Loucy (cell line): Measurements from ENCODE around the gene KLK6.
A peak's percentile ranks its signal among the peaks of the same experiment; 100 is the strongest.

Source experiments
- H2AFZ ChIP-seq: fragments of 200-600 bp; sonication (generic); 2 replicates; pipeline ENCODE4 v1.6.0; 2016; ENCODE audit warnings: antibody characterized with exemption, mild to moderate bottlenecking, low read length, moderate library complexity
- H3F3A ChIP-seq: fragments of 200-600 bp; 2 replicates; pipeline ENCODE4 v1.6.0; 2016; ENCODE audit warnings: antibody characterized with exemption, low read depth, mild to moderate bottlenecking
- H3K27me3 ChIP-seq: fragments of 200-600 bp; sonication (generic); 2 replicates; pipeline ENCODE4 v1.6.1; 2014; ENCODE audit warnings: low read length, mild to moderate bottlenecking; ENCODE audit not compliant: insufficient read depth, poor library complexity, severe bottlenecking
- H3K36me3 ChIP-seq: fragments of 200-600 bp; sonication (generic); 2 replicates; pipeline ENCODE4 v1.6.1; 2016; ENCODE audit warnings: low read length; ENCODE audit not compliant: insufficient read depth
- H3K4me1 ChIP-seq: fragments of 200-600 bp; sonication (generic); 2 replicates; pipeline ENCODE4 v1.5.1; 2014; ENCODE audit warnings: low read length, mild to moderate bottlenecking; ENCODE audit not compliant: insufficient read depth, poor library complexity, severe bottlenecking
- H3K4me2 ChIP-seq: fragments of 200-600 bp; sonication (generic); 2 replicates; pipeline ENCODE4 v1.6.0; 2014; ENCODE audit warnings: antibody characterized with exemption, low read length, low read depth, mild to moderate bottlenecking; ENCODE audit not compliant: poor library complexity, severe bottlenecking
- H3K4me3 ChIP-seq: fragments of 200-600 bp; sonication (generic); 2 replicates; pipeline ENCODE4 v1.5.1; 2014; ENCODE audit warnings: low read length, mild to moderate bottlenecking, mixed read lengths; ENCODE audit not compliant: poor library complexity, severe bottlenecking
- H3K79me2 ChIP-seq: fragments of 200-600 bp; sonication (generic); 2 replicates; pipeline ENCODE4 v1.6.1; 2014; ENCODE audit warnings: low read length; ENCODE audit not compliant: insufficient read depth
- H3K9ac ChIP-seq: fragments of 200-600 bp; sonication (generic); 2 replicates; pipeline ENCODE4 v1.6.0; 2014; ENCODE audit warnings: mild to moderate bottlenecking, low read depth, low read length, moderate library complexity; ENCODE audit not compliant: poor library complexity, severe bottlenecking
- H3K9me2 ChIP-seq: fragments of 200-600 bp; sonication (generic); replicated peaks from 2 replicates; pipeline ENCODE4 v1.6.1; 2016; ENCODE audit warnings: low read depth, low read length, mixed read lengths
- H3K9me3 ChIP-seq: fragments of 200-600 bp; sonication (generic); 2 replicates; pipeline ENCODE4 v1.6.1; 2014; ENCODE audit warnings: mild to moderate bottlenecking, antibody characterized with exemption, low read length, low read depth; ENCODE audit not compliant: insufficient read depth
- H4K20me1 ChIP-seq: fragments of 200-600 bp; sonication (generic); 2 replicates; pipeline ENCODE4 v1.6.0; 2014; ENCODE audit warnings: antibody characterized with exemption, low read length, mild to moderate bottlenecking; ENCODE audit not compliant: insufficient read depth, poor library complexity, severe bottlenecking
- EZH2phosphoT487 ChIP-seq: fragments of 200-600 bp; IDR thresholded peaks from 2 replicates; pipeline ENCODE4 v1.6.1; 2018; ENCODE audit warnings: antibody characterized with exemption, mild to moderate bottlenecking, moderate library complexity, borderline replicate concordance
- TF ChIP-seq, protein P1 (sequence below): fragments of 200-600 bp; sonication (generic); conservative IDR thresholded peaks from 2 replicates; pipeline ENCODE4 v1.5.1; 2014; ENCODE audit warnings: mild to moderate bottlenecking, antibody characterized with exemption, low read length

Gene KLK6

DNA sequence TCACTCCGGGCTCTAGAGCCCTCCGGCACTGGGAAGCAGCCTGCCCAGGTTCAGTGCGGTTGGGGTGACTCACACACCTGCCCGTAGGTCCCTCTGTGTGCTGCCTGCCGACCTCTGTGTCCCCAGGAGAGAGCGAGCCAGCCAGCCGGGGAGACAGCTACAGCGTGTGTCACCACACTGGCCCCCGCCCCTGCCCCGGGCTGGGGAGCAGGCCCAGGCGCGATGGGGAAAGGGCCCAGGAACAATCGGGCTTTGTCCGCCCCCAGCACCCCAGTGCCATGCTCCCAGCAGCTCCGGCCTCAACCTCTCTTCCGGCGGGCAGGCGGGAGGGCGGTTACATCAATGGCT is at the start of gene KLK6:
Gene KLK6 (minus strand): TSS at position 179 of the 348 bp plus-strand sequence. CDS start 1,487 bp downstream, outside the sequence.
- no peaks in the 10 kb centered on the region for H3K36me3 ChIP-seq
- no peak within 1 kb of the TSS for H3K9ac ChIP-seq
- no peaks in the 10 kb centered on the region for H3K4me1 ChIP-seq
- no peak within 1 kb of the TSS for H2AFZ ChIP-seq
- no peaks in the 10 kb centered on the region for H3F3A ChIP-seq
- H3K4me2 ChIP-seq, result no peak within 1 kb of the TSS
- TF ChIP-seq EZH2phosphoT487, result no peak
- no peaks in the 10 kb centered on the region for H3K27me3 ChIP-seq
- no peaks in the 10 kb centered on the region for H4K20me1 ChIP-seq
- no peaks in the 10 kb centered on the region; the same call in 1 of the 2 replicates for H3K9me3 ChIP-seq
- H3K9me2 ChIP-seq, result no peaks in the 10 kb centered on the region
- H3K4me3 ChIP-seq, result no peak within 1 kb of the TSS
- H3K79me2 ChIP-seq, result no peaks in the 10 kb centered on the region

DNA sequence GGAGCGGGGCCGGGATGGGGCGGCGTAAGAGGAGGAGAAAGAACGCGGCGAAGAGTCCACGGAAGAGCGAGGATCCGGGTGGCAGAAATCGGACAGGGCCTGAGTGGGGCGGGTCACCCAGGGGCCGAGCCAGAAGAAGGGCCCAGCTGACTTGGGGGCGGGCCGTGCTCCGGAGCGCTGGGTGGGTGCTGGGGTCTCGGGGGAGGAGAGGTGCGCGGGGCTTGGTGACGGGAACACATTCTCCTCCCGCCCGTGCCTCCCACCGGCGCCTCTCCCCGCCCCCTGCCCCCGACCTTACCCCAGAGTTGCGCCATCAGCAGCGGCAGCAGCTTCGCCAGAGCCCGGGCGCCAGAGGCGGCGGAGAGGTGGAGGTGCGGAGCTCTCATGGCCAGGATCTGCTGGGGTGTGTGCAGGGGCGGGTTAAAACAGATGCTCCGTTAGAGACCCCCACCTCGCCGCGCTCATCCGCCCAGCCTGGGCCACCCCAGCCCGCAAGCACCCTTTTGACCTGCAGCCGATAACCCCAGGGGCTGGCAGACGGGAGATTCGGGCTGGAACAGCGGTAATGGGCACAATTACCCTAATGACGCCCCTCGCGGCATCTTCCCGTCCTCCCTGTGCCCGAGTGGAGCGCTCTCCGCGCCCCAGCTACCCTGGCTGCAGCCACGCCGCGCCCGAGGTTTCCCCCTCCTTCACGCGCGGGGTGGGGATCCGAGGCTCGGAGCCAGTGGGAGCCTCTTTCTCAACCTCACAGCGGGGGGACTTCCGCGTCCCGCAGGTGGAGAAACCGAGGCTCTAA is 49.6 kb upstream of the KLK6 start:
- H3K4me2 ChIP-seq, result no peak overlapping the region
- H3K4me3 ChIP-seq, result no peak overlapping the region
- H3K4me1 ChIP-seq, result no peaks in the 10 kb centered on the region
- no peaks in the 10 kb centered on the region for H3K9me3 ChIP-seq
- TF ChIP-seq, protein P1, sequence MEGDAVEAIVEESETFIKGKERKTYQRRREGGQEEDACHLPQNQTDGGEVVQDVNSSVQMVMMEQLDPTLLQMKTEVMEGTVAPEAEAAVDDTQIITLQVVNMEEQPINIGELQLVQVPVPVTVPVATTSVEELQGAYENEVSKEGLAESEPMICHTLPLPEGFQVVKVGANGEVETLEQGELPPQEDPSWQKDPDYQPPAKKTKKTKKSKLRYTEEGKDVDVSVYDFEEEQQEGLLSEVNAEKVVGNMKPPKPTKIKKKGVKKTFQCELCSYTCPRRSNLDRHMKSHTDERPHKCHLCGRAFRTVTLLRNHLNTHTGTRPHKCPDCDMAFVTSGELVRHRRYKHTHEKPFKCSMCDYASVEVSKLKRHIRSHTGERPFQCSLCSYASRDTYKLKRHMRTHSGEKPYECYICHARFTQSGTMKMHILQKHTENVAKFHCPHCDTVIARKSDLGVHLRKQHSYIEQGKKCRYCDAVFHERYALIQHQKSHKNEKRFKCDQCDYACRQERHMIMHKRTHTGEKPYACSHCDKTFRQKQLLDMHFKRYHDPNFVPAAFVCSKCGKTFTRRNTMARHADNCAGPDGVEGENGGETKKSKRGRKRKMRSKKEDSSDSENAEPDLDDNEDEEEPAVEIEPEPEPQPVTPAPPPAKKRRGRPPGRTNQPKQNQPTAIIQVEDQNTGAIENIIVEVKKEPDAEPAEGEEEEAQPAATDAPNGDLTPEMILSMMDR, result no peak
- TF ChIP-seq EZH2phosphoT487, result no peak
- no peaks in the 10 kb centered on the region for H3K79me2 ChIP-seq
- no peaks in the 10 kb centered on the region for H4K20me1 ChIP-seq
- H3K27me3 ChIP-seq, result no peaks in the 10 kb centered on the region
- H3K9ac ChIP-seq, result no peak overlapping the region
- no peaks in the 10 kb centered on the region for H3K36me3 ChIP-seq
- H3F3A ChIP-seq, result no peaks in the 10 kb centered on the region
- H2AFZ ChIP-seq, result no peak overlapping the region
- H3K9me2 ChIP-seq, result no peaks in the 10 kb centered on the region

DNA sequence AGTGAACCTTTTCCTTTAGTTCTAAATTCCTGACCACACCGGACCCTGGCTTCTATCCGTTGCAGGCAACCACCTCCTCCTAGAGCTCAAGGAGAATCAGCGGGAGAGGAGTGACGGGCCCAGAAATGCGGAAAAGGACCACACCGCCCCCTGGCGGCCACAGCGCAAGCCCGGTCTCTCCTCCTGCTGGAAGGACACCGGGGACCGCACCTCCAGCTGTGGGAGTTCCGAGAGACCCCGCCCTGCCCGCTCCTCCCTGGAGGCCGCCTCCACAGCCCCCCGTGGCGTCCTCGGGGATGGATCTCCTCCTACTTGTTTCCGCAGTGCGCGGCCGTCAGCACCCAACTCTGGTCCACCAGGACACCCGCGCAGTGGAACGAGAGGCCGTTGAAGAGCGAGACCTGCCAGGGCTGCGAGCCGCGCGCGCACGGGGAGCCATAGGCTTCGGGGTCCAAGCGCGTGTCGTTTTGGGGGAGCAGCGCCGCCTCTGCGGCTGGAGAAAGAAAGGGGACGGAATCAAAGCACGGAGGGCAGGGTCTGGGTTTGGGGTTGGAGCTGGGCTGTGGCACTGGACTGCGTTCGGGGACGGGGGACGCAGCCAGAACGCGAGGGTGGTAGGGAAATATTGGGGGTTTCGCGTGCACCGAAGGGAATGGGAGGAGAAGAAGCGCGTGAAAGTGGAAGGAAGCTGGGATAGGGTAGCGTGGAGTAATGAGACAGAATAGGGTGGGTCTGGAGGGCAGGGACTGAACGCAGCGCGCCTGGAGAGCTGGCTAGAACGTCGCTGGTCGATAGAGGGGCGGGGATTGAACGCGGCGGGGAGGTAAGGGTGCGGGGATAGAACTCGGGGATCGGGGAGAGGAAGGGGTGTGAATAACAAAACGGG is 47.6 kb upstream of the KLK6 start:
- no peak overlapping the region for H3K4me3 ChIP-seq
- no peaks in the 10 kb centered on the region for H3K9me3 ChIP-seq
- H2AFZ ChIP-seq, result no peak overlapping the region
- H3K9ac ChIP-seq, result no peak overlapping the region
- no peaks in the 10 kb centered on the region for H3K4me1 ChIP-seq
- H3K4me2 ChIP-seq, result no peak overlapping the region
- TF ChIP-seq, protein P1, result peak; percentile 68
- no peak for TF ChIP-seq EZH2phosphoT487
- no peaks in the 10 kb centered on the region for H3K79me2 ChIP-seq
- H3K36me3 ChIP-seq, result no peaks in the 10 kb centered on the region
- H4K20me1 ChIP-seq, result no peaks in the 10 kb centered on the region
- no peaks in the 10 kb centered on the region for H3K9me2 ChIP-seq
- H3K27me3 ChIP-seq, result no peaks in the 10 kb centered on the region
- H3F3A ChIP-seq, result no peaks in the 10 kb centered on the region
